OCI-LY7 (cell line): ENCODE data around the gene BRSK2.

Experiments
- EZH2phosphoT487 ChIP-seq: fragments of 200-600 bp; sonication (generic); IDR thresholded peaks from 2 replicates; pipeline ENCODE4 v1.6.1; 2018; ENCODE audit warnings: low read depth, borderline replicate concordance, mild to moderate bottlenecking, mixed run types, antibody characterized with exemption, low read length, moderate library complexity, mixed read lengths
- TF ChIP-seq, protein P1 (sequence below): fragments of 200-600 bp; sonication (generic); conservative IDR thresholded peaks from 2 replicates; pipeline ENCODE4 v1.5.1; 2014; ENCODE audit warnings: mild to moderate bottlenecking, antibody characterized with exemption, low read length, moderate library complexity, mixed read lengths

- TF ChIP-seq, protein P1, sequence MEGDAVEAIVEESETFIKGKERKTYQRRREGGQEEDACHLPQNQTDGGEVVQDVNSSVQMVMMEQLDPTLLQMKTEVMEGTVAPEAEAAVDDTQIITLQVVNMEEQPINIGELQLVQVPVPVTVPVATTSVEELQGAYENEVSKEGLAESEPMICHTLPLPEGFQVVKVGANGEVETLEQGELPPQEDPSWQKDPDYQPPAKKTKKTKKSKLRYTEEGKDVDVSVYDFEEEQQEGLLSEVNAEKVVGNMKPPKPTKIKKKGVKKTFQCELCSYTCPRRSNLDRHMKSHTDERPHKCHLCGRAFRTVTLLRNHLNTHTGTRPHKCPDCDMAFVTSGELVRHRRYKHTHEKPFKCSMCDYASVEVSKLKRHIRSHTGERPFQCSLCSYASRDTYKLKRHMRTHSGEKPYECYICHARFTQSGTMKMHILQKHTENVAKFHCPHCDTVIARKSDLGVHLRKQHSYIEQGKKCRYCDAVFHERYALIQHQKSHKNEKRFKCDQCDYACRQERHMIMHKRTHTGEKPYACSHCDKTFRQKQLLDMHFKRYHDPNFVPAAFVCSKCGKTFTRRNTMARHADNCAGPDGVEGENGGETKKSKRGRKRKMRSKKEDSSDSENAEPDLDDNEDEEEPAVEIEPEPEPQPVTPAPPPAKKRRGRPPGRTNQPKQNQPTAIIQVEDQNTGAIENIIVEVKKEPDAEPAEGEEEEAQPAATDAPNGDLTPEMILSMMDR, result no peak
- TF ChIP-seq EZH2phosphoT487, result no peak
Measured at GRCh38 chr11:1356007-1356435, 33.7 kb upstream of the BRSK2 start.
